Uterus (tissue), 4 donors: ENCODE measurements around the gene ATXN3L. TPM values are rescaled to one million over a fixed set of nuclear protein-coding genes. Genes with fewer than 3 reads are reported as not detected.

ENCODE experiments used
- DNase-seq, 2 donors: peaks; one replicate each; pipeline ENCODE4 v3.0.0-alpha.2; 2019 to 2020
- H3K27ac ChIP-seq, 2 donors: fragments of 200-600 bp; sonication (generic); 1 replicate in 1 of 2; 2 replicates in 1 of 2; pipeline ENCODE4 v1.5.1; 2016 to 2018
- H3K27me3 ChIP-seq, 2 donors: fragments of 200-600 bp; sonication (generic); one replicate each; pipeline ENCODE4 v1.5.1; 2018 to 2019; ENCODE audit warnings: control low read depth in 1 of 2
- H3K36me3 ChIP-seq, 2 donors: fragments of 200-600 bp; sonication (generic); one replicate each; pipeline ENCODE4 v1.5.1; 2019; ENCODE audit warnings: control low read depth in 1 of 2
- H3K4me1 ChIP-seq, 2 donors: fragments of 200-600 bp; sonication (generic); one replicate each; pipeline ENCODE4 v1.5.1; 2018 to 2019; ENCODE audit warnings: control low read depth in 1 of 2
- H3K4me3 ChIP-seq, 2 donors: fragments of 200-600 bp; sonication (generic); 1 replicate in 1 of 2; 2 replicates in 1 of 2; pipeline ENCODE4 v1.5.1; 2018 to 2019; ENCODE audit warnings: mild to moderate bottlenecking in 1 of 2
- H3K9me3 ChIP-seq, 2 donors: fragments of 200-600 bp; sonication (generic); one replicate each; pipeline ENCODE4 v1.5.1; 2019; ENCODE audit warnings: control low read depth in 1 of 2
- POLR2A ChIP-seq, 2 donors: fragments of 450-650 bp; IDR thresholded peaks; one replicate each; pipeline ENCODE4 v1.6.1; 2016; ENCODE audit warnings: antibody characterized with exemption in 2 of 2, mild to moderate bottlenecking in 1 of 2, moderate library complexity in 1 of 2
- intact Hi-C: fragments of 100-400 bp; cut with DNase I; formaldehyde crosslinking; loops from one replicate; pipeline ENCODE4 v1.15.1; 2023; ENCODE audit warnings: low total_unique reads
- total RNA-seq, 4 donors: library from RNA; depleted of rRNA in 3 of 4; stranded (reverse); fragments of >200 nt in 3 of 4; gene quantifications; one replicate each; pipeline versions ENCODE4 v1.1.0 to v1.2.4, GENCODE V29; 2014 to 2023
- TF ChIP-seq, protein P1 (sequence below), 4 experiments: fragments of 200-600 bp in 2 of 4; fragments of 450-650 bp in 2 of 4; sonication (generic) in 2 of 4; IDR thresholded peaks; one replicate each; pipeline ENCODE4 v1.5.1; 2016 to 2019; ENCODE audit warnings: antibody characterized with exemption in 4 of 4, mild to moderate bottlenecking in 2 of 4, moderate library complexity in 1 of 4
- donor health status: DM: yes; HTN: yes; CAD: no.

The ATXN3L gene
- total RNA-seq, 4 donors from 2014 or later = not detected

DNA sequence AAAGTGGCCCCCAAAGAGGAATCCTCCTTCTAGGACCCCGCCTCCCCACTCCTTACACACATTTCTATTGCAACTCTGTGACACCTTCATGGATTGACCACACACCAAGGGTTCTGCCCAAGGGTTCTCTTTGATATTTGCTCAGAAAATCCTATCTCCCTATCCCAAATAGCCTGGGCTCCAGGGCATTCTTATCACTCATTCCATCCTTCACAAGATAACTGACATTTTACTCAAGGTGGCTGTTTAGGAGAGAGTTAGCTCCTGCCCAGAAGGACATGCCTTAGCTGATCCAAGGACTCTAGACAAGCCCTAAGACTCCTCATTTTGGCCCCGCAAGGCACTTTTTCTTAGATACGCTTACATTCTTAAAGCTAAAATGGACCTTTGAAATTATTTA lies 47.4 kb downstream of the ATXN3L start:
- no peaks in the 10 kb centered on the region for H3K27me3 ChIP-seq
- H3K36me3 ChIP-seq = no peaks in the 10 kb centered on the region
- DNase-seq = no peak
- TF ChIP-seq, protein P1, sequence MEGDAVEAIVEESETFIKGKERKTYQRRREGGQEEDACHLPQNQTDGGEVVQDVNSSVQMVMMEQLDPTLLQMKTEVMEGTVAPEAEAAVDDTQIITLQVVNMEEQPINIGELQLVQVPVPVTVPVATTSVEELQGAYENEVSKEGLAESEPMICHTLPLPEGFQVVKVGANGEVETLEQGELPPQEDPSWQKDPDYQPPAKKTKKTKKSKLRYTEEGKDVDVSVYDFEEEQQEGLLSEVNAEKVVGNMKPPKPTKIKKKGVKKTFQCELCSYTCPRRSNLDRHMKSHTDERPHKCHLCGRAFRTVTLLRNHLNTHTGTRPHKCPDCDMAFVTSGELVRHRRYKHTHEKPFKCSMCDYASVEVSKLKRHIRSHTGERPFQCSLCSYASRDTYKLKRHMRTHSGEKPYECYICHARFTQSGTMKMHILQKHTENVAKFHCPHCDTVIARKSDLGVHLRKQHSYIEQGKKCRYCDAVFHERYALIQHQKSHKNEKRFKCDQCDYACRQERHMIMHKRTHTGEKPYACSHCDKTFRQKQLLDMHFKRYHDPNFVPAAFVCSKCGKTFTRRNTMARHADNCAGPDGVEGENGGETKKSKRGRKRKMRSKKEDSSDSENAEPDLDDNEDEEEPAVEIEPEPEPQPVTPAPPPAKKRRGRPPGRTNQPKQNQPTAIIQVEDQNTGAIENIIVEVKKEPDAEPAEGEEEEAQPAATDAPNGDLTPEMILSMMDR (IDR thresholded peaks at IDR 0.05) = no peak
- no peak for TF ChIP-seq POLR2A (IDR thresholded peaks at IDR 0.05)
- H3K4me1 ChIP-seq = no peaks in the 10 kb centered on the region
- H3K4me3 ChIP-seq = no peak overlapping the region
- intact Hi-C loops = no loop called here
- no peaks in the 10 kb centered on the region for H3K9me3 ChIP-seq
- H3K27ac ChIP-seq = no peak overlapping the region

DNA sequence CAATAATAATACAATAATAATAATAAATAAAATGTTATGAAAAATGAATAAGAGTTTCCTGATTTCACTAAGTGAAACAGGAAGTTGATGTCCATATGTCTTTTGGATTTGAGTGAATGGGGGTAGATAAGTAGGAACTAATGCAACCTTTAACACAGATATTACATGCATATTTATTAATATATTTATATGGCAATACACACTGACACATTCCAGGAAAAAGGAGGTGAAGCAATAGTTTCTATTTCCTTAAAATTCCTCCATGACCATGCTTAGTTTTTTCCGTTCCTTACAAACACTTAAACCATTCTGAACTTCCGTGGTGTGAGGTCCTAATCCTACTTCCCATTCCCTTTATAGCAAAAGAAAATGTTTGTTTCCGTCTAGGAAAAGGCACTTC lies 48.3 kb downstream of the ATXN3L start:
- Histone ChIP-seq H3K36me3 (no peaks in the 10 kb centered on the region), H3K4me1 (no peaks in the 10 kb centered on the region), H3K4me3 (no peak overlapping the region), H3K27ac (no peak overlapping the region), H3K9me3 (no peaks in the 10 kb centered on the region), H3K27me3 (no peaks in the 10 kb centered on the region)
- intact Hi-C loops = no loop called here
- TF ChIP-seq, protein P1 (IDR thresholded peaks at IDR 0.05) = no peak
- no peak for TF ChIP-seq POLR2A (IDR thresholded peaks at IDR 0.05)
- no peak for DNase-seq

DNA sequence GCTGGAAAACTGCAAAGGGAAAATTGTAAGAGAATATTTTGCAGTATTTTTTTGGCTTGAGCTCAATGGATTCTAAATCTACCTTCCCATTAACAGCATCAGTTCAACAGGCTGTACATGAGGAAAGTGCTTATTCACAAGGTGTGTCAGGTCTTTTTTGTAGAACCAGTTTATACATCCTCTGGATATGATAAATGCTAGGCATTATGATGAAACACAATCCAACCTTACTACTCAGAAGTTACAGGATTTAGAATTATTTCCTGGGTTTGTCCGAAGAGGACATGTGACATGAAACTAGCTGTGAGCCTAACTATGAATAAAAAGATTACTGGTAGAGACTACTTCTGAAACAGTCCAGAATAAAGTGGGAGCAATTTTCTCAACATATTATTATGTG lies 49.5 kb downstream of the ATXN3L start:
- Histone ChIP-seq H3K4me1 (no peaks in the 10 kb centered on the region), H3K27me3 (no peaks in the 10 kb centered on the region), H3K4me3 (no peak overlapping the region), H3K36me3 (no peaks in the 10 kb centered on the region), H3K27ac (no peak overlapping the region), H3K9me3 (no peaks in the 10 kb centered on the region)
- TF ChIP-seq, protein P1 (IDR thresholded peaks at IDR 0.05) = no peak
- no peak for TF ChIP-seq POLR2A (IDR thresholded peaks at IDR 0.05)
- intact Hi-C loops = no loop called here
- DNase-seq = no peak

DNA sequence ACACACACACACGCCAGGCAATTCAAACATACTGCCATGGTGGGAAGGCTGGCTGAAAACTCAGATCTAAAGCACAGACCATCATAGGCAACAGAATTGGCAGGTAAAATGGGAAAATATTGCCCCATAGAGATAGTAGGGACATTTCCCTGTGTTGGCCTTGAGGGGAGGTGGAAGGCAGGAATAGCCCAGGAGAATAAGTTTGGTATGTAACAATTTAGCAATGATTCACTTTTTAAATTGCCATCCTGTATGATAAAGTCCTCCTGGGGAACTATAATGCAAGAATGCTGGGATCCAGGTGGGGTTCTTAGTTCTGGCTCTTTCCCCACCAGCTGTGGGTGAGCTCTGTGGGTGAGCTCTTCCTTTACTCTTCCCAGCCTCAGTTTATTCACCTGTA lies 51.0 kb downstream of the ATXN3L start:
- no peaks in the 10 kb centered on the region for H3K27me3 ChIP-seq
- TF ChIP-seq, protein P1 (IDR thresholded peaks at IDR 0.05) = no peak
- TF ChIP-seq POLR2A (IDR thresholded peaks at IDR 0.05) = no peak
- intact Hi-C loops = no loop called here
- no peaks in the 10 kb centered on the region for H3K36me3 ChIP-seq
- no peaks in the 10 kb centered on the region for H3K9me3 ChIP-seq
- no peak overlapping the region for H3K27ac ChIP-seq
- H3K4me1 ChIP-seq = no peaks in the 10 kb centered on the region
- DNase-seq = no peak
- no peak overlapping the region for H3K4me3 ChIP-seq

Other genes with a start within 250 kb of the ATXN3L start
- 10 to 100 TPM in 1 of 4 donors, under 1 TPM in 1, not detected in 2; 0.18 to 15.7 TPM for gene EGFL6, start 249.5 kb upstream of the ATXN3L start, total RNA-seq